HG02642 (cell line): Measurements from ENCODE around the gene MAML3.
A peak's percentile ranks its signal among the peaks of the same experiment; 100 is the strongest.
"Not testable (repeated sequence)": the region's sequence is repeated elsewhere in the genome, so short reads cannot be mapped to it uniquely, and the experiment has no call there.

Source experiments
- ATAC-seq: cut with Tn5 transposase; IDR thresholded peaks from one replicate; pipeline ENCODE4 v1.9.1; 2021; ENCODE audit warnings: mild to moderate bottlenecking; ENCODE audit not compliant: unreplicated experiment, poor library complexity

The MAML3 gene

DNA sequence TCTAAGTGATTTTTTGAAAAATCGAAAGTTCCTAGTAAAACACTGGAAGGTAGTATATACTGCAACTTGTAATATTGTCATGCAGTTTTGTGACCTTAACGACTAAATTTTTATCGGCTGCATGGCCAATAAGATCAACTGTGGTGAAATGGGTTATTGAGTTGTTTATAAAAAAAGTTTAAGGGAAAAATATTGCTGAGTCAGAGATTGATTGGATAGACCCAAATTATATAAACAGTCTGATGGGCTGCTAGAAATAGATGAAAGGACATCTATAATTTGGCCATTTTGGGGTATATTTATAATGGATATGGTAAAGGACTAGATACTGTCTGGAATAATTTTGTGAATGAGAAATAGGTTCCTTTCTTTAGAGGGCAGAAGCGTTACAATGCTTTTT lies 432.2 kb downstream of the MAML3 start:
- ATAC-seq: no peak

GRCh38 chr4:139720806-139721205 lies 433.2 kb downstream of the MAML3 start:
- no peak for ATAC-seq

- no peak for ATAC-seq
Observed at GRCh38 chr4:139719381-139720101, 434.4 kb downstream of the MAML3 start.

DNA sequence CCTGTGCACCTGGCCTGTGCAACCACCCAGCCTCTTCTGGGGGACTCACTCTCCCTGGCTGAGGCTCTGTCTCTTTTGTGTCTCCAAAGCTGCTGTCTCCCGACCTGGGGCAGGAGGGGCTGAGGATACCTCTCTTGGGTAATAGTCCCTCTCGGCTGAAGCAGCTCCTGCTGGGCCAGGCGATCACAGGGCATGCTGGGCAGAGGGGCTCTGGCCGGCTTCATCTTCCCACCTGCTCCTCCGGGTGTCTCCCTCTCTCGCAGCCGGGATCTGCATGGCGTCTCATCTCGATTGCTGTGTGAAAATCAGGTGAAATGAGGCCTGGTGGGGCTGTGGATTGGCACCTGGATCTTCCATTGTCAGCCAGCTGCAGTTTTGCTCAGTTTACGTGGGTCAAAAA lies 435.2 kb downstream of the MAML3 start:
- no peak for ATAC-seq

GRCh38 chr4:139718358-139718757 lies 435.6 kb downstream of the MAML3 start:
- no peak for ATAC-seq

DNA sequence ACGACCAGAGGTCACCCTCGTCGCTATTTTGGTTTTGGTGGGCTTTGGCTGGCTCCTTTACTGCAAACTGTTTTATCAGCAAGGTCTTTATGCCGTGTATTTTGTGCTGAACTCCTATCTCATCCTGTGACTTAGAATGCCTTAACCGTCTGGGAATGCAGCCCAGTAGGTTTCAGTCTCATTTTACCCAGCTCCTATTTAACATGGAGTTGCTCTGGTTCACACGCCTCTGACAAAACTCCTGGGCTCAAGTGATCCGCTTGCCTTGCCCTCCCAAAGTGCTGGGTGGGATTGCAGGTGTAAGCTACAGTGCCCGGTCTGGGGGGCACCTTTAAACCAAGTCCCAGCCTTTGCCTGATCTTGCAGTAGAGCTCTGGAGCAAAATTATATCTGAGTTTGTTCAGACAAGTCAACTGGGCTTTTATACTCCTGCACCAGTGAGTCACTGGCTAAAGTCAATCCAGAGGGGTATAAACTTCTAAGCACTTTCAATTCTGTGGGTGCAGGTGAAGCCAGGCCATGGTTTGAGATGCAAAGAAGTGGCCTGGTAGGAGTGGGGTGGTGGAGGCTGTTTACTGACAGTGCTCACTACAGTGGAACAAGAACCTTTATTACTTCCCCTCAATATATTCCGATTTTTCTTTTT lies 438.1 kb downstream of the MAML3 start:
- ATAC-seq: no peak

DNA sequence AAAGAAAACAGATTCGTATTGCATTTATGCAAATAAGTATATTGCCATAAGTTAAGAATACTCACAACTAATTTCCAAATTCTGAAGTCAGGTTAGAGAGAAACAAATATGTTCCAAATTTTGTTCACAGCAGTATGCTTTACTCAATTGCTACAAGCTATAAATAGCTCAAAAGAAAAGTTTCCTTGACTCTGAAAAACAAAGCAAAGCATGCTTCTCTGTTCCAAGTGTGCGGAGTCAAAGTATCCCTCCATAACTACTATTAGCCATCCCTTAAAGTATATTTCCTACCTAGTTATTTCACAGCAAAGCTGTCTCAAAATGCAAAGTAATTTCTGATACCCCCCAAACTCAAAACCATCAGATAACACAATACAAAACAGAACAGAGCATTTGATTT lies 441.1 kb downstream of the MAML3 start:
- no peak for ATAC-seq

DNA sequence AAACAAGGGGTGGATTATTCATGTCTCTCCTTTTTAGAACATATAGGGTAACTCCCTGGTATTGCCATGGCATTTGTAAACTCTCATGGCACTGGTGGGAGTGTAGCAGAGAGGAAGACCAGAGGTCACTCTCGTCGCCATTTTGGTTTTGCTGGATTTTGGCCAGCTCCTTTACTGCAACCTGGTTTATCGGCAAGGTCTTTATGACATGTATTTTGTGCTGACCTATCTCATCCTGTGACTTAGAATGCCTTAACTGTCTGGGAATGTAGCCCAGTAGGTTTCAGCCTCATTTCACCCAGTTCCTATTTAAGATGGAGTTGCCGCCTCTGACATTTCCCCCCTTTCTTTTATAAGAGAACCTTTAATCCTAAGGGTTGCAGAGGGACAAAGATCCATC lies 442.5 kb downstream of the MAML3 start:
- no peak for ATAC-seq

DNA sequence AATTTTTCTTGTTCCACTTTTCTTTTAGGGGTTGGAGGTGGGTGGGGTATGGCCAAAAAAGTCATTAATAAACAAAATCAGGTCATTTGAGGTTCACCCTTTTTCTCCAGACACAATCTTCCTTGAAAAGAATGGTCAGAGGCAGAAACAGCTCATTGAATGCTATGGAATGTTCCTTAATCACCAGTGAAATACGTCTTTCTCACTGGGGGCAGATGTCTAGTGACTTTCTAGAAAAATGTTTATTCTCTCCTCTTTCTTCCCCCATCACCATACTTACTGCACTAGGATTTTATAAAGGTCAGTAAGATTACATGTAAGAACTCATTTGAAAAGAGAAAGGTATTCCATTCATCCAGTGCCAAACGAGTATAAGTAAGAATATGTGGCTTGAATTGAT lies 443.9 kb downstream of the MAML3 start:
- ATAC-seq: no peak

DNA sequence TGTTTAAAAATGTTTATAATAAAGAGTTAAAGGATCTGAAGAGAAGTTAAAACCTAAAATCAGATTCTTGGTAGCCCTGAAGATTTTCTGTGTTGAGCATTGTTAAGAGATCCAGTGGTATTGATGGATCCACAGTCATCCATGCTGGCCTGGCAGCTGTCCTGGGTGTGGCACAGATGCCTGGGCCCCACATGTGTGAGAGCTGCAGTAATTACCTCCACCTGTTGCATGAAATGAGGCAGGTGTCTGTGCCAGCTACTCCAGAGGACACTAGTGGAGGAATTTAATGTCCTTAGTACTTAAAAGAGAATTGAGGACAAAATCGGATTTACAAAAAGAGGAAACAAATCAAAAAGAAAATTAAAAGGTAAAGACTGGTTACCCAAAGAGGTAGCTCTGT lies 444.3 kb downstream of the MAML3 start:
- ATAC-seq: no peak

DNA sequence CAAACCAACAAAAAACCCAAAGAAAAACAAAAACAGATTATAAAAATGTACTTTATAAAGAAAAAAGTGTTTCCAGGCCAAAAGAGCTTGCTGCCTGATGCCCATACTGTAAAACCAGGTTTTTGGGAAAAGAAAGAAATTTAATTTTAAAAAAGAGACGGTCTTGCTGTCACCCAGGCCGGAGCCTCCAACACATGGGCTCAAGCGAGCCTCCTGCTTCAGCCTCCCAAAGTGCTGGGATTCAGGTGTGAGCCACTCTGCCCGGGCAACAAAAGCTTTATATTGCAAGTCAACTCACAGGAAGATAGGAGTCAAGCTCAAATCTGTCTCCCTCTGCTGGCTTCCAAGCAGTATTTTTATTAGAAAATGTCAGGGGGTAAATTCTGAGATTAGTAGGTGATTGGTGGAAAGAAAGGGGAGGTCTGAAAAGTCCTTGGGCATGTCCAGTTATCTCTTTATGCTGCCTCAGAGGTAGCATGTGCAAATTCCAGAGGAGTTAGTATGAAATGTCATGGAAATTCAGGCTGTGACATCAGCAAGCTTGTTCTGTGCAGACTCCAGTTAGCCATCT lies 449.0 kb downstream of the MAML3 start:
- no peak for ATAC-seq

DNA sequence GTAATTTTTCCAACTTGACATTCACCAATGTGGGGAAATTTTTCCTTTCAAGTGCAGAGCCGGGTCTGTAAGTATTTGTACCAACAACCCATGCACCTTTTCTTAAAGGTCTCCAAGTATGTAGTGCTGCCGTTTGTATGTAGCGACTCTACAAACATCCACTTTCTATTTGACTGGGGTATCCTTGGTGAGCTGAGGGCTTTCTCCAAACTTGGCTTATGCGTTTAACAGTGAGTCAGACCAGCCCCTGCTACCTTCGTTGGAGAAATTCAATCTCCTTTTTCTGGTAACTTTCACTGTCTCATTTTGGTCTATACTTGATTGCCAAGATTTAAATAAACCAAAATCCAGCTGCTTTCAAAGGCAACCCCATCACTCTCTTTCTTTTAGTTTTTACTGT lies 453.4 kb downstream of the MAML3 start:
- ATAC-seq: no peak

DNA sequence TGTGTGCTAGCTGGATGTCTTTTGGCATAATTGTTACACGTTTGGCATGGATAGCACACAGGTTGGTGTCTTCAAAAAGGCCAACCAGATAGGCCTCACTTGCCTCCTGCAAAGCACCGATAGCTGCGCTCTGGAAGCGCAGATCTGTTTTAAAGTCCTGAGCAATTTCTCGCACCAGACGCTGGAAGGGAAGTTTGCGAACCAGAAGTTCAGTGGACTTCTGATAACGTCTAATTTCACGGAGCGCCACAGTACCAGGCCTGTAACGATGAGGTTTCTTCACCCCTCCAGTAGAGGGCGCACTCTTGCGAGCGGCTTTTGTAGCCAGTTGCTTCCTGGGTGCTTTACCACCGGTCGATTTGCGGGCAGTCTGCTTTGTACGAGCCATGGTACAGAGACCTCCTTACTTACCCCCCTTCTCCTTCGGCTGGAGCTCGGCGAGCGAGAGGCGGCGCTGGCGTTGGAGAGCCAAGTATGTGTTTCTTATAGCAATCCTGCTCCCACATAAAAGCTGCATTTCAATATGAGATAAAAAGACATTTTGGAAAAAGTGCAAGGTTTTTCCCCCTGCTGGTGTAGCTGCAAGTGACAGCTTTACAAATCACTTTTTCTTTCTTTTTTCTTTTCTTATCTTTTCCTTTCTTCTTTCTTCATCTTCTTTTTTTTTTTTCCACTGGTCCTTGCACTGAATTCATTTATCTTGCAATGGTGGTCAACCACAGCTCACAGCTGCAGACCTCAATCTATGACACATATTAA lies 455.6 kb downstream of the MAML3 start:
- not testable (repeated sequence) for ATAC-seq

DNA sequence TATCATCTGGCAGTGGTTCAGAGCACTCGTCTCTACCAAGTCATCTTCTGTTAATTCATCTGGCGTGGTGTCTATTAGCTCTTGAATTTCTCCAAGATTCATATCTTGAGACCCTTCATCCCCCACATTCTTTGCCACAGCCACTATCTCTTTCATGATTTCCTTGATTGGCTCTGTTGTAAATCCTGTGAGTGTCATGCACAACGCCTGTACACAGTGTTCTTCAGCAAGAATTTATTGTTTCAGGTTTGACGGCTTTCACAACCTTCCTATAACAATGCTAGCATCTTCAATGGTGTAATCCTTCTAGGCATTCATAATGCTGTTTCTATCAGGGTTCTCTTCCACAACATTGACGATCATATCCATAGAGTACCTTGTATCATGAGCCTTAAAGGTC lies 457.5 kb downstream of the MAML3 start:
- no peak for ATAC-seq

GRCh38 chr4:139694522-139695107 lies 459.4 kb downstream of the MAML3 start:
- no peak for ATAC-seq

DNA sequence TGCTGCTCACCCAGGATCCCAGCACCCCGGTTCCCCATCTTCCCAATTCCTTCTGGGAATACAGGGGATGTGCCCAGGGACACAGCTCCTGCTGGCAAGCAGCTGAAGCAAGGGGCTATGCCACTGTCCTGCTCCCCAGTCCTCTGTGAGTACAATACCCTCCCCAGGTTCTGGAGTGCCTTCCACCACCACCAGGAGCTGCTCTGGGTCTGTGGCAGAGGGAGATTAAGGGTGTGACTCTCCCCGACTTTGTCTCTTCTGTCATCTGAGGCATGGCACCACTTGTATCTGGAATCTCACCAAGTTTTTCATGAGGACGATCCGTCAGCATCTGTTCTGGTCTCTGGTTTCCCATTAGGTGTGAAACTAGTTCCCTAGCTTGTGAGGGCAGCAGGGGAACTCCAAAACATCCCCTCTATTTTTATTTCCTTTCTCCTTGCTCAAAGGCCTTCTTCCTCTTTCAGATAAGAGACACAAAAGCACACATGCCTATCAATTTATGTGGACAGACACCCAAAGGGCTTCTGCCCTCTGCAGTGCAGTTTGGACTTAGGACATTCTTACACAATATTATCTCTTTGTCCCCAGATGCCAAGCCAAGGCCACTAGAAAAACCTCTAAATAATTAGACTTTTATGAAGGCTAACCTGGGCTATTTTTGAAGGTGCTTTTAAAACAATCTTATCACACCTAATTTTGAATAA lies 461.5 kb downstream of the MAML3 start:
- ATAC-seq: peak; percentile 56

DNA sequence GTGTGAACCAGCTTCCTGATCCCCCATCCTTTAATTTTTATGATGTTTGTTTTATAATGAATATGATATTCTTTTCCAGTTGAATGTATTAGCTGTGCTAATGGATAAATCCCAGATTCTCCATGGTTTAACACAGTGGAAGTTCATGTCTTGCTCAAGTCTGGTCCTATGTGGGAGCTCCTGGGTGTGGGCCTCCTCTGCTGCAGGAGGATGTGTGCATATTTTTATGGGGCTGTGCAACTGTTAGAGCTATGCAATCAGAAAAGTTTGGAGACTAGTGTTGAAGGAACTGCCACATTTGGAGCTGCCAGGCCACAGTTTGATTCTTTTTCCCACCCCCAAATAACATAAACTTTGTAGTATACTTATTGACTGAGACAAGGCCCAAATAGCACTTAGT lies 463.6 kb downstream of the MAML3 start:
- ATAC-seq: no peak

DNA sequence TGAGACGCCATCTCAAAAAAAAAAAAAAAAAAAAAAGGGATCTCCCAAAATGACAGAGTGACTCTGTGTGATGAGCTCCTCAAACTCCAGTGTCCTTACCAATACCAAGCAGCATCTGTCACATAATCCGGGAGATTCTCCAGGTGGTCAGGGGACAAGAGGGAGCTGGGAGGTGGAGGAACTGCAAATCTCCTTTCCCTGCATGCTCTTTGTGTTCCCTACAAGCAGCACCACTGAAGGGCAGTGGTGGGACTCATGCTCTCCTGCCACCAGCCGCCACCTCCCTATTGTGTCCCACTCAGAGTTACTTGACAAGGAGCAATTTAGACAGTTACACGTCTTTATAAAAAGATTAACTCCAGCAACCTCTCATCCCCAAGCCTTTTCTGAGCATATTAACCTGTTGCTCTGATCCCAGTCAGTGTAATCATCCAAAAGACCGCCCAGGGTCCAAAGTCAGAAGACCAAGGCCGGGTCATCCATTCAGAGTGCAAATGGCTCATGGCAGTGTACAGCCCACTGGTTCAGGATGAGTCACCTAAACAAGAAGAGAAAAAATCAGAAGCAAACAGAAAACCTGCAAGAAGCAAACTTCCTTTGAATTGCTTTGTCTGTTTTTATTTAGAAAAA lies 464.8 kb downstream of the MAML3 start:
- no peak for ATAC-seq

- ATAC-seq: no peak
Observed at GRCh38 chr4:139686988-139687387, 467.0 kb downstream of the MAML3 start.

- ATAC-seq: no peak
Observed at GRCh38 chr4:139686130-139686529, 467.9 kb downstream of the MAML3 start.
